ENCODE measurements around the gene YAF2. TPM values are rescaled to one million over a fixed set of nuclear protein-coding genes. Genes with fewer than 3 reads are reported as not detected.

The YAF2 gene
- total RNA-seq, 1 donor from 2014 or later = 43.6 TPM

DNA sequence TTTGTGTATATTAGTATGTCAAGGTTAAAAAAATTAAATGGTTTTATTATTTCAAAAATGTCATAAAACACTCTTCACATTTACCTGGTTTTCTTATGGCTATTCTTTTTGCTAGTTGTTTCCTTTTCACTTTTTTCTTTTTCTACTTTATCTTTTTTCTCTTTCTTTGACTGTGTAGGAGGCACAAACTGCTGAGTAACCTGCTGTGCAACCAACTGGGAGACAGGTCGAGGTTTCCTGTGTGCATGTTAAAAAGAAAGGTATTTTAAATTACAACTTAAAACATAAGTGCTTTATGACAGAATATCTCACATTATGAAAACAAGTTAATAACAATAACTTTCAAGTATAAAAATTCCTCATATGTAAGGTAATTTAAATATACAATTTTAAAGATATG lies 76.5 kb downstream of the YAF2 start:
- DNase-seq (ENCODE audit: low spot score in 2 of 2) = no peak
- peak; percentile 74 for FAIRE-seq

- FAIRE-seq (no peak), DNase-seq (ENCODE audit: low spot score in 2 of 2) (no peak)
Measured at GRCh38 chr12:42156232-42156631, 81.8 kb downstream of the YAF2 start.

DNA sequence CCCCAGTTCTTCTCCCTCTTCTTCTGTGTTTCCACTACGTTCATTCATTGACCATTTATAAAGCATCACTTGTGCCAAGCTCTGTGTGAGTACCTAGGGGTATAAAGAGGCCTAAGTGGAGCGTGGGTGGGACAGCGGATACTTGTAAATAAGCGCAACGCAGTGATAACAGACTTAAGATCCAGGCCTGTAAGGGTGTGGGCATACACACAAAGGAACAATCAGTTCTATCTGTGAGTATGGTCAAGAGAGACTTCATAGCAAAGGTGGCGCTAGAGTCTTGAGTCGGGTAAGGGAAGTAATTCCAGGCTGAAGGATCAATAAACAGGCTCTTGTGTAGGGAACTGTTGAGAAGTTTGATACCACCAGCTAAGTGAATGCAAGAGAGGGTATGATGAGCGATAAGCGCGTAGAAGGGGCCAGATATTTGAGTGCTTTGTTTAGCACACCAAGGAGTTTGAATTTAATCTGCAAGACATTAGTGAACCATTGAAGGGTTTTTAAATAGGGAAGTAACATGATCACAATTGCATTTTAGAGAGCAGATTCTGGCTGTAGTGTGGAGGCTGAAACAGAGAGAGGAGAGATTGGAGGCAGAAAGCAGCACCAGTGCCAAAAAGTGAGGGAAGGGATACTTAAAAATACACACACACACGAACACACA lies 92.4 kb downstream of the YAF2 start:
- DNase-seq (ENCODE audit: low spot score in 2 of 2) (no peak), FAIRE-seq (no peak)

GRCh38 chr12:42145197-42145549 lies 92.9 kb downstream of the YAF2 start:
- DNase-seq (ENCODE audit: low spot score in 2 of 2) = peak in 1 of 2 donors; percentile 6
- no peak for FAIRE-seq

DNA sequence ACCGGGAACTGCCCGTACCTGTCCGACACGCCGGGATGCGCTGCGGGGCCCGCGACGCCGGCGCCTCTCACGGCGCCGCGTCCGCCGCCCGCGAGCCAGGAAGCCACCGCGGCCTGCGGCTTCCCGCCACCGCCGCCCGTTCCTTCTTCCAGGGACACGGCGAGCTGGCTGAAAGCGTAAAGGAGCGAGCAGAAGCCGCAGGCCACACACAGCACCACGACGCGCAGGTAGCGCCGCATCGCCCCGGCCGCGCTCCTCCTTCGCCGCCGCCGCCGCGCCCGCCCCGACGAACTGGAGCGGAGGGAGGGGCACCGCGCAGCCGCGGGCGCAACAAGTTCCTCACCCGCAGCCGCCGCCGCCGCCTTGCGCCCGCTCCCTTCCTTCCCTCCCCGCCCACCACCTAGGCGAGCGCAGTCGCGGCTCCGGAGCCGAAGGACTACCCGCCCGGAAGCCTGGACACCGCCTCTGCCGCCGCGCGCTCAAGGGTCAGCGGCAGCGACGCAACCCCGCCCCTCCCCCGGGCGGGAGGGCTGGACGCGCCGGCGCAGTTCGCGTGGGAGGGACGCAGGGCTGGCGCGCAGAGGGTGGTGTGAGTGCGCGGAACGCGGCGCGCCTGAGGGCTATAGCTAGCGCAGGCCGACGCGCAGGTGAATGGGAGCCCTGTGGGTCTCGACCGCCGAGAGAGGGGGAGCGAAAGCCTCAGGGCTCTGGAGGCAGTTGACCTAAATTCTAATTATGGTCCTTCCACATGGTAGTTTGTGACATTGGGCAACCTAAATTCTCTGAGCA lies 93.4 kb downstream of the YAF2 start, which contains the start of gene GXYLT1:
TSS of gene GXYLT1 (minus strand) at position 467 of the 789 bp plus-strand sequence. CDS start at position 239, 228 bp downstream.
- FAIRE-seq (no peak), DNase-seq (ENCODE audit: low spot score in 2 of 2) (peak; percentile 87 to 93)

DNA sequence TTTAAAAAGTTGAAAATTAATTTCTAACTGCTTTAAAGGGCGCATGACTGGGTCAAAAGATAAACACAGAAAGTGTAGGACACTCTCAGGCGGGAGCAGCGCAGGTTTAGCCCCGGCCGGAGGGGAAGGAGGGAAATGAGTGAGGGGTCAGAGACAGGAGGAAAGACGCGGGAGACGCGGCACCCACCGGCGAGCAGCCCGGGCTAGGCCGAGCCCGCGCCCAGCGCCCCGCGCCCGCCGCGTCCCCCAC lies 94.0 kb downstream of the YAF2 start:
- FAIRE-seq (no peak), DNase-seq (ENCODE audit: low spot score in 2 of 2) (no peak)

GRCh38 chr12:42143452-42144157 lies 94.4 kb downstream of the YAF2 start:
- no peak for FAIRE-seq
- DNase-seq (ENCODE audit: low spot score in 2 of 2) = peak in 1 of 2 donors; percentile 11

- DNase-seq (ENCODE audit: low spot score in 2 of 2) (no peak), FAIRE-seq (no peak)
Measured at GRCh38 chr12:42141981-42142606, 96.0 kb downstream of the YAF2 start.

- DNase-seq (ENCODE audit: low spot score in 2 of 2) (no peak), FAIRE-seq (no peak)
Measured at GRCh38 chr12:42140901-42141300, 97.1 kb downstream of the YAF2 start.

DNA sequence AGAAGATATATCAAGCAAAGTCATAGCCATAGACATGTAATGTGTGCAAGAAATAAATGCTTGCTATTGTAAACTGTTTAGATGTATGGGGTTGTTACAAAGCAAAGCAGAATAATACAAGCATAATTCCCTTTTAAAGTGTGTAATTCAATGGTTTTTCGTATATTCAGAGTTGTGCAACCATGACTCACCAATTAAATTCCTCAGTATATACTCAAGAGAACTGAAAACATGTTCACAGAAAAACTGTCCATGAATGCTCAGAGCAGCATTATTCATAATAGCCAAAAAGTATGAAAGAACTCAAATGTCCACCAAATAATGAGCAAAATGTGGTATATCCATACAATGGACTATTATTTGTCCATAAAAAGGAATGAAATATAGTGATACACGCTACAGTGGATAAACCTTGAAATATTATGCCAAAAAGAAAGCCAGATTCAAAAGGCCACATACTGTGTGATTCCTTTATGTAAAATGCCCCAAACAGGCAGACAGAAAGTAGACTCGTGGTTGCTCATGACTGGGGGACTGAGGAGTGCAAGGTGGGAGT lies 102.7 kb downstream of the YAF2 start:
- no peak for DNase-seq (ENCODE audit: low spot score in 2 of 2)
- FAIRE-seq = no peak

DNA sequence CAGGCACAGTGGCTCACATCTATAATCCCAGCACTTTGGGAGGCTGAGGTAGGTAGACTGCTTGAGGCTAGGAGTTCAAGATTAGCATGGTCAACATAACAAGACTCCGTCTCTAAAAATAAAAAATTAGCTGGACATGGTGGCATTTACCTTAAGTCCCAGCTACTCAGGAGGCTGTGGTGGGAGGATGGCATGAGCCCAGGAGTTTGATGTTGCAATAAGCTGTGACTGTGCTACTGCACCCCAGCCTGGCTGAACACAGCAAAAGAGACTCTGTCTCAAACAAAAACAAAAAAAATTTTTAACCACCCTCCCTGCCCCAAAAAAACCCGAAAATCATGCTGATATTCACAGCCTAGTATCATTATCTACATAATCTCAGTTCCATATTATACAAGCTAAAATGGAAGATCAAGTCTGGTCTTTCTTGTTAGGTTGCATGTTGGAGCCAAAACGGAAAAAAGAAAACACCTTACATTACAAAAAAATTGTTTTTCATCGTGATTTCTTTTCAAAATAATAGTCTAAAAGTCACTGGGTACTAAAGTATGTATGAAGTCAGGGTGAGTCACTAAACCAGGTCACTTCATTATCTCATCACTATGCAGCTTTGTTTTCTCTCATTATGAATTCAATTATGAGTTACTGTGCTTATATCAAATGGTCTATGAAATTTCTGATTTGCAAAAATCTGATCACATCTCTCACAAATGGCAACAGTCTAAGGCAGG lies 107.2 kb downstream of the YAF2 start:
- no peak for FAIRE-seq
- no peak for DNase-seq (ENCODE audit: low spot score in 2 of 2)

DNA sequence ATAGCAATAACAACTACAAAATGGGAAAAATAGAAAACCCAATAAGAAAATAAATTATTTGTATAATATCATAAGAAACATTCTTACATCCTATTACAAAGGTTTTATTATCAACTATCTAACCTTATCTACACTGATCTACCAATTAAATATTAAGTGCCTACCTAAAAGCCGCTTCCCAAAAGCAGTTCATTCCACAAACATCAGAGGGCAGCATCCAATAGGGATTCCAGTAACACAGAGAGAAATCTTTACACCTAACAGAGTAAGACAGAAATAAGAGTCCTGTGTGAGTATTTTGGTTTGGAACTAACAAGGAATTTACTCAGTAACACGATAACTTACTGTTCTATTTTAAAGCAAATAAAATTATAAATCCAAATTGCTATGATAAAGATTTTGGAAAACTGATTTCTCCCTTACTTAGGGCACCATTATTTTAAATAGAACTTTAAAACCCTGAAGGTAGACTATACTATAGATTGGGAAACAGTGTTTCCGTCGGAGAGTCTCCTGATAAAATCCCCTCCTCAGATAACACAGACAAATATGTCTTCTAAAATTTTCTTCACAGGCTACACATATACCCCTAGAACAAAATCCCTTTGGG lies 108.3 kb downstream of the YAF2 start:
- FAIRE-seq = peak; percentile 87
- peak in 1 of 2 donors; percentile 31 for DNase-seq (ENCODE audit: low spot score in 2 of 2)

DNA sequence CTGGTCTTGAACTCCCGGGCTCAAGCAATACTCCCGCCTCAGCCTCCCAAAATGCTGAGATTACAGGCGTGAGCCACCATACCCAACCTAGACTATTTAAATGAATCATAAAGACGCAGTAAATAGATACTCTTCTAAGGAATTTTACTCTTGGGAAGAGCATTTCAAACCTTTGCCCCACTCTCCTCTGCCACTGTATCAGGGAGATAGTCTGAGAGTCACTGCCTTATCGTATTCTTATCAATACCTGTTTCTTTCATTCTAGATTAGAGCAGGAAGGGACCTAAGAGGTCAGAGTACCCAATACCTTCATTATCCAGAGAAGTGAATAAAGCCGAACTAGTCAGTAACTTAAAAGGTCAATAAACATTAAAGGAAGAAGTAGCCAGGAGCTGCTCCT lies 109.2 kb downstream of the YAF2 start:
- FAIRE-seq (no peak), DNase-seq (ENCODE audit: low spot score in 2 of 2) (no peak)

DNA sequence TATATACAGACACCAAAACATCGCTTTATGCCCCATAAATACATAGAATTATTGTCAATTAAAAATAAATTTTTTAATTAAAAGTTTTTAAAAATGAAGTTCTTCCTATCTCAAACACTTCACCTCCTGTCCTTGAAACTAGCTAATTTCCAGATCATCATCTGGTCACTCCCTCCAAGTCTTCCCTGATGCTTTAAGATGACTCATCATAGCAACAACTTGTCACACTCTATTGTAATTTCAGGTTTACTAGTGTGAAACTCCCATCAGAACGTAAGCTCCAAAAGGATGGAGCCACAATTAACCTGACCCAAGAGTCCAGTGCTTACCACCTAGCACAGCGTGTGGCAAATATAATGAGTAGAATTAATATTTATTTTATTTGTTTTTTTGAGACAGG lies 109.7 kb downstream of the YAF2 start:
- FAIRE-seq (no peak), DNase-seq (ENCODE audit: low spot score in 2 of 2) (no peak)

DNA sequence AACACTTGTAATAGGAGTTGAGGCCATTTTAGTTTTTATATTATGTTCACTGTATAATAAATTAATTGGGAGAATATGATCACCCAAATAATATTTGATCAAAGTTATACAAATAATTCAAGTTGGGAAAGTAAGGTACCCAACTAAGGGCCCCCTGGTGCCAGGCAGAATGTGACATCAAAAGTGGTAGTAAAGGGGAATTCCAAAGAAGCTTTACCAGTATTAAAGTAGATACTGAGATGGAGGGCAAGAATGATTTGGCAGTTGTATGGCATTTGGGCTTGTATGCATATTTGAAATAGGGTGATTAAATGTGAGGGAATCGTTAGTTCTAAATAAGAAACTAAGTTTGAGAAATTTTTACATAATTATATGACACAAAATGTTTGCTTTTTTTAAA lies 111.1 kb downstream of the YAF2 start:
- FAIRE-seq = no peak
- DNase-seq (ENCODE audit: low spot score in 2 of 2) = no peak

DNA sequence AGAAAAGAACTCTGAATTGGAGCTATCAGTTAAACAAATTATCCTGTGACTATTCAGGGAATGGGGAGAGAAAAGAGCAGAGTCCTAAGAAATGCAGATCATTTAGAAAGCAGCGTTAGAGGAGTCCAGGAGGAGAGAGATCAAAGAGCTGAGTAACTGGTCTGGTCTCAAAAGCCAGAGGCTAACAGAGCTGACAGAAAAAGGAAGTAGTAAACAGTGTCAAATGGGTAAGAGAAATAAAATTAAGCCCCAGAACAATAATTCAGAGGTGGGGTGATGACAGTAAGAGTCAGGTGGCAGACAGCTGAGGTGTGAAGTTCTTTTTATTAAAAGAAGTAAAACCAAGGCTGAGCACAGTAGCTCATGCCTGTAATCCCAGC lies 112.7 kb downstream of the YAF2 start:
- DNase-seq (ENCODE audit: low spot score in 2 of 2) (no peak), FAIRE-seq (no peak)

DNA sequence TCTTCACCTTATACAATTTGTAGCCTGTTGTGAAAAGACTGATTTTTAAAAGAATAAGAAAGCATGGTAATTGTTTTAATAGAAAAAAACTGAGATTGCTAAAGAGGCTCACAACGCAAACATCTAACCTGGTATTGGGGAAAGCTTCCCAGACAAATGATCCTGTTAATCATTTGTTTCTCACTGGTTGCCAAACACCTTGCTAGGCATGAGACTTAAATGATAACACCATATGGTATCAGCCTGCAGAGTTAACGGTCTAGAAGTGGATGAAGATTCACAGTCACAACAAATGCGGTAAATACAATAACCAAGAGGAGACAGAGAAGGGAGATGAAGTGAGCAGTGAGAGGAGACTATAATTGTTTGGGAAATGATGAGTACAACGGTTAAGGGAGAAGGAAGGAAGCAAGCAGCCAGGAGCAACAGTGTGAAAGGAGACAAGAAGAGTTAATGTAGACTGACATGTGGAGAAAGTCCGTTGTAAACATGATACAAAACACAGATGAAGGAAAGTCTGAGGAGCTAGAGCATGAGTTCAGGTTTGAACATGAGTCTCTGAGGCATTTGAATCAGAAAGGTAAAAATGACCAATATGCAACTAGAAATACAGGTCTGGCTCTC lies 113.2 kb downstream of the YAF2 start:
- FAIRE-seq (no peak), DNase-seq (ENCODE audit: low spot score in 2 of 2) (no peak)

DNA sequence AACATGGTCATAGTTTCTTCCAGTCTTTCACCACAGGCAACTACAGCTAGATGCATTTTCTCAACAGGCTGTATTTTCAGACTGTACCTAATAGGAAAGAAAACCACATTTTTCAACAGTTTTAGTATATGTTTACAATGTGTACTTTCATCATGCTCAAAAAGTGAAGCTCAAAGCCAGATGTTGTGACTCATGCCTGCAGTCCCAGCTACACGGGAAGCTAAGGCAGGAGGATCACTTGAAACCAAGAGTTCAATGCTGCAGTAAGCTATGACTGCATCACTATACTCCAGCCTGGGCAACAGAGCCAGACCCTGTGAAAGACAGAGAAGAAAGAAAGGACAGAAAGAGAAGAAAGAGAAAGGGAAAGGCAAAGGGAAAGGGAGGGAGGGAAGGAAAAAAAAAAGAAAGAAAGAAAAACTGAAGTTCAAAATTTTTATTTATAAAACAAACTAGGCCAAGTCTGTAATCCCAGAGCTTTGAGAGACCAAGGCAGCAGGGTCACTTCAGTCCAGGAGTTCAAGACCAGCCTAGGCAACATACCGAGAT lies 118.9 kb downstream of the YAF2 start:
- no peak for DNase-seq (ENCODE audit: low spot score in 2 of 2)
- no peak for FAIRE-seq
